Esophagus muscularis mucosa (tissue), 4 donors: ENCODE data around the gene CTSW.

ENCODE experiments used
- EP300 ChIP-seq: sonication (generic); formaldehyde crosslinking; IDR thresholded peaks from one replicate; pipeline ENCODE4 v1.6.1; 2017; ENCODE audit warnings: antibody characterized with exemption
- POLR2A ChIP-seq: fragments of 450-650 bp; IDR thresholded peaks from one replicate; pipeline ENCODE4 v1.6.1; 2017; ENCODE audit warnings: antibody characterized with exemption, moderate library complexity, mild to moderate bottlenecking, low read depth
- POLR2AphosphoS5 ChIP-seq, 2 donors: sonication (generic); formaldehyde crosslinking; IDR thresholded peaks; one replicate each; pipeline ENCODE4 v1.6.1; 2017; ENCODE audit warnings: antibody characterized with exemption in 2 of 2
- TF ChIP-seq, protein P1 (sequence below), 3 experiments: fragments of 200-600 bp in 2 of 3; fragments of 450-650 bp in 1 of 3; sonication (generic) in 2 of 3; IDR thresholded peaks; one replicate each; pipeline ENCODE4 v1.5.1; 2017 to 2019; ENCODE audit warnings: antibody characterized with exemption in 3 of 3, mild to moderate bottlenecking in 2 of 3, moderate library complexity in 1 of 3

DNA sequence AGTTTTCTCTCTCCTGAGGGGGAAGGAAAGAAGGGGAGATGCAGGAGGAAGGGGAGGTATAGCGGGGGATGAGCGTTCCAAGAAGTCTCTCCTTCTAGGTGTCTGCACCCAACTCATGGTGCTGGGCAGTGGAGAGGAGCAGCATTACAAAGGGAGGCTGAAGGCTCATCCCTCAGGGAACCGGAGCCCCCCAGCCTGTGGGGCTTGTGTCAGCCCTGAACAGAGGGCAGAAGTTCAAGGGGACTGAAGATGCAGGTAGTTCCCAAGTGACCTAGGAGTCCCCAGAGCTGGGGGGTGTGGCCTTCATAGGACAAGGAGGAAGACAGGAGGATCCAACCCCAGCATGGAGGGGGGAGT, 37.4 kb downstream of the CTSW start:
- TF ChIP-seq, protein P1, sequence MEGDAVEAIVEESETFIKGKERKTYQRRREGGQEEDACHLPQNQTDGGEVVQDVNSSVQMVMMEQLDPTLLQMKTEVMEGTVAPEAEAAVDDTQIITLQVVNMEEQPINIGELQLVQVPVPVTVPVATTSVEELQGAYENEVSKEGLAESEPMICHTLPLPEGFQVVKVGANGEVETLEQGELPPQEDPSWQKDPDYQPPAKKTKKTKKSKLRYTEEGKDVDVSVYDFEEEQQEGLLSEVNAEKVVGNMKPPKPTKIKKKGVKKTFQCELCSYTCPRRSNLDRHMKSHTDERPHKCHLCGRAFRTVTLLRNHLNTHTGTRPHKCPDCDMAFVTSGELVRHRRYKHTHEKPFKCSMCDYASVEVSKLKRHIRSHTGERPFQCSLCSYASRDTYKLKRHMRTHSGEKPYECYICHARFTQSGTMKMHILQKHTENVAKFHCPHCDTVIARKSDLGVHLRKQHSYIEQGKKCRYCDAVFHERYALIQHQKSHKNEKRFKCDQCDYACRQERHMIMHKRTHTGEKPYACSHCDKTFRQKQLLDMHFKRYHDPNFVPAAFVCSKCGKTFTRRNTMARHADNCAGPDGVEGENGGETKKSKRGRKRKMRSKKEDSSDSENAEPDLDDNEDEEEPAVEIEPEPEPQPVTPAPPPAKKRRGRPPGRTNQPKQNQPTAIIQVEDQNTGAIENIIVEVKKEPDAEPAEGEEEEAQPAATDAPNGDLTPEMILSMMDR (IDR thresholded peaks at IDR 0.05): no peak
- no peak for TF ChIP-seq POLR2AphosphoS5 (IDR thresholded peaks at IDR 0.05)
- no peak for TF ChIP-seq POLR2A
- no peak for TF ChIP-seq EP300
